Loucy (cell line): ENCODE measurements around the gene C17orf67.

Experiments
- H2AFZ ChIP-seq: fragments of 200-600 bp; sonication (generic); 2 replicates; pipeline ENCODE4 v1.6.0; 2016; ENCODE audit warnings: antibody characterized with exemption, mild to moderate bottlenecking, low read length, moderate library complexity
- H3F3A ChIP-seq: fragments of 200-600 bp; 2 replicates; pipeline ENCODE4 v1.6.0; 2016; ENCODE audit warnings: antibody characterized with exemption, low read depth, mild to moderate bottlenecking
- H3K27me3 ChIP-seq: fragments of 200-600 bp; sonication (generic); 2 replicates; pipeline ENCODE4 v1.6.1; 2014; ENCODE audit warnings: low read length, mild to moderate bottlenecking; ENCODE audit not compliant: insufficient read depth, poor library complexity, severe bottlenecking
- H3K36me3 ChIP-seq: fragments of 200-600 bp; sonication (generic); 2 replicates; pipeline ENCODE4 v1.6.1; 2016; ENCODE audit warnings: low read length; ENCODE audit not compliant: insufficient read depth
- H3K4me1 ChIP-seq: fragments of 200-600 bp; sonication (generic); 2 replicates; pipeline ENCODE4 v1.5.1; 2014; ENCODE audit warnings: low read length, mild to moderate bottlenecking; ENCODE audit not compliant: insufficient read depth, poor library complexity, severe bottlenecking
- H3K4me2 ChIP-seq: fragments of 200-600 bp; sonication (generic); 2 replicates; pipeline ENCODE4 v1.6.0; 2014; ENCODE audit warnings: antibody characterized with exemption, low read length, low read depth, mild to moderate bottlenecking; ENCODE audit not compliant: poor library complexity, severe bottlenecking
- H3K4me3 ChIP-seq: fragments of 200-600 bp; sonication (generic); 2 replicates; pipeline ENCODE4 v1.5.1; 2014; ENCODE audit warnings: low read length, mild to moderate bottlenecking, mixed read lengths; ENCODE audit not compliant: poor library complexity, severe bottlenecking
- H3K79me2 ChIP-seq: fragments of 200-600 bp; sonication (generic); 2 replicates; pipeline ENCODE4 v1.6.1; 2014; ENCODE audit warnings: low read length; ENCODE audit not compliant: insufficient read depth
- H3K9ac ChIP-seq: fragments of 200-600 bp; sonication (generic); 2 replicates; pipeline ENCODE4 v1.6.0; 2014; ENCODE audit warnings: mild to moderate bottlenecking, low read depth, low read length, moderate library complexity; ENCODE audit not compliant: poor library complexity, severe bottlenecking
- H3K9me2 ChIP-seq: fragments of 200-600 bp; sonication (generic); replicated peaks from 2 replicates; pipeline ENCODE4 v1.6.1; 2016; ENCODE audit warnings: low read depth, low read length, mixed read lengths
- H3K9me3 ChIP-seq: fragments of 200-600 bp; sonication (generic); 2 replicates; pipeline ENCODE4 v1.6.1; 2014; ENCODE audit warnings: mild to moderate bottlenecking, antibody characterized with exemption, low read length, low read depth; ENCODE audit not compliant: insufficient read depth
- H4K20me1 ChIP-seq: fragments of 200-600 bp; sonication (generic); 2 replicates; pipeline ENCODE4 v1.6.0; 2014; ENCODE audit warnings: antibody characterized with exemption, low read length, mild to moderate bottlenecking; ENCODE audit not compliant: insufficient read depth, poor library complexity, severe bottlenecking
- CTCF ChIP-seq: fragments of 200-600 bp; sonication (generic); conservative IDR thresholded peaks from 2 replicates; pipeline ENCODE4 v1.5.1; 2014; ENCODE audit warnings: mild to moderate bottlenecking, antibody characterized with exemption, low read length
- EZH2phosphoT487 ChIP-seq: fragments of 200-600 bp; IDR thresholded peaks from 2 replicates; pipeline ENCODE4 v1.6.1; 2018; ENCODE audit warnings: antibody characterized with exemption, mild to moderate bottlenecking, moderate library complexity, borderline replicate concordance

The C17orf67 gene

GRCh38 chr17:56842577-56842976 is 8.9 kb upstream of the C17orf67 start:
- H3K27me3 ChIP-seq, result no peaks in the 10 kb centered on the region

GRCh38 chr17:56838687-56839086 is 5.0 kb upstream of the C17orf67 start:
- no peaks in the 10 kb centered on the region for H3K9me3 ChIP-seq
- peak overlapping the region; percentile 92 for H3K4me3 ChIP-seq
- peaks cover 68% of the 10 kb centered on the region for H4K20me1 ChIP-seq
- no peaks in the 10 kb centered on the region for H3K9me2 ChIP-seq
- H3K9ac ChIP-seq, result peak overlapping the region; percentile 87
- H3F3A ChIP-seq, result no peaks in the 10 kb centered on the region
- H3K4me1 ChIP-seq, result peaks cover 51% of the 10 kb centered on the region
- no peaks in the 10 kb centered on the region for H3K27me3 ChIP-seq
- TF ChIP-seq CTCF (no peak), EZH2phosphoT487 (no peak)
- no peak overlapping the region for H2AFZ ChIP-seq
- peaks cover 94% of the 10 kb centered on the region for H3K79me2 ChIP-seq
- peak overlapping the region; percentile 96 for H3K4me2 ChIP-seq
- peaks cover 13% of the 10 kb centered on the region for H3K36me3 ChIP-seq

More at GRCh38 chr17:56842577-56842976, 8.9 kb upstream of the C17orf67 start:
- H3F3A ChIP-seq, result no peaks in the 10 kb centered on the region
- H2AFZ ChIP-seq, result no peak overlapping the region
- no peaks in the 10 kb centered on the region for H3K9me2 ChIP-seq
- H3K4me3 ChIP-seq, result peak overlapping the region; percentile 11
- peak overlapping the region; percentile 52 for H3K4me2 ChIP-seq
- peaks cover 40% of the 10 kb centered on the region for H3K36me3 ChIP-seq
- no peaks in the 10 kb centered on the region for H3K9me3 ChIP-seq
- TF ChIP-seq CTCF, result no peak
- TF ChIP-seq EZH2phosphoT487, result no peak
- peak overlapping the region; percentile 34 for H3K9ac ChIP-seq
- H3K4me1 ChIP-seq, result peaks cover 36% of the 10 kb centered on the region
- H3K79me2 ChIP-seq, result peaks cover 66% of the 10 kb centered on the region
- H4K20me1 ChIP-seq, result peaks cover 37% of the 10 kb centered on the region

- Histone ChIP-seq H3K4me2 (peak overlapping the region; percentile 96), H3K4me3 (peak overlapping the region; percentile 92), H3K36me3 (peaks cover 6% of the 10 kb centered on the region), H3K9me3 (no peaks in the 10 kb centered on the region), H3K9ac (peak overlapping the region; percentile 87), H4K20me1 (peaks cover 74% of the 10 kb centered on the region), H3F3A (no peaks in the 10 kb centered on the region), H3K9me2 (no peaks in the 10 kb centered on the region), H2AFZ (no peak overlapping the region), H3K79me2 (peaks cover 91% of the 10 kb centered on the region), H3K27me3 (no peaks in the 10 kb centered on the region), H3K4me1 (peaks cover 70% of the 10 kb centered on the region)
- TF ChIP-seq CTCF (no peak), EZH2phosphoT487 (no peak)
Measured at GRCh38 chr17:56835264-56835585, 1.5 kb upstream of the C17orf67 start.
